ENCODE measurements around the gene DCTD.

The DCTD gene

GRCh38 chr4:182917182-182918043, at the start of gene DCTD:
DCTD (minus strand) TSS chr4:182917386; CDS start chr4:182915568, 1,818 bp downstream.
- peak within 1 kb of the TSS; percentile 73 for H3K4me3 ChIP-seq (ENCODE audit: low read length)
- peak within 1 kb of the TSS; percentile 55 for H3K27ac ChIP-seq (ENCODE audit: low read length)
- peak within 1 kb of the TSS; percentile 78; the same call in 1 of the 2 replicates for H3K9ac ChIP-seq (ENCODE audit: low read depth, low read length)
- H3K27me3 ChIP-seq (ENCODE audit: insufficient read depth, low read length) = peaks cover 14% of the 10 kb centered on the region; the same call in 1 of the 2 replicates
- peaks cover 8% of the 10 kb centered on the region; the same call in 1 of the 2 replicates for H3K4me1 ChIP-seq (ENCODE audit: insufficient read depth, low read length)
- H3K9me3 ChIP-seq (ENCODE audit: insufficient read depth, low read depth, low read length) = no peaks in the 10 kb centered on the region
- peaks cover 30% of the 10 kb centered on the region for H3K36me3 ChIP-seq (ENCODE audit: insufficient read depth, low read depth, low read length)

- H3K4me1 ChIP-seq (ENCODE audit: insufficient read depth, low read length) = no peaks in the 10 kb centered on the region
- peaks cover 6% of the 10 kb centered on the region; the same call in 1 of the 2 replicates for H3K9me3 ChIP-seq (ENCODE audit: insufficient read depth, low read depth, low read length)
- no peaks in the 10 kb centered on the region for H3K27me3 ChIP-seq (ENCODE audit: insufficient read depth, low read length)
- no peak overlapping the region for H3K9ac ChIP-seq (ENCODE audit: low read depth, low read length)
- H3K4me3 ChIP-seq (ENCODE audit: low read length) = no peak overlapping the region
- no peak overlapping the region for H3K27ac ChIP-seq (ENCODE audit: low read length)
- H3K36me3 ChIP-seq (ENCODE audit: insufficient read depth, low read depth, low read length) = no peaks in the 10 kb centered on the region
Measured at GRCh38 chr4:182960746-182961145, 43.6 kb upstream of the DCTD start.

- no peak overlapping the region for H3K4me3 ChIP-seq (ENCODE audit: low read length)
- no peak overlapping the region for H3K27ac ChIP-seq (ENCODE audit: low read length)
- no peaks in the 10 kb centered on the region for H3K27me3 ChIP-seq (ENCODE audit: insufficient read depth, low read length)
Measured at GRCh38 chr4:182960228-182960627, 43.0 kb upstream of the DCTD start.

GRCh38 chr4:182955411-182955810, 38.2 kb upstream of the DCTD start:
- H3K9ac ChIP-seq (ENCODE audit: low read depth, low read length) = no peak overlapping the region
- peaks cover 6% of the 10 kb centered on the region; the same call in 1 of the 2 replicates for H3K9me3 ChIP-seq (ENCODE audit: insufficient read depth, low read depth, low read length)
- H3K4me3 ChIP-seq (ENCODE audit: low read length) = no peak overlapping the region

More at GRCh38 chr4:182960228-182960627, 43.0 kb upstream of the DCTD start:
- Histone ChIP-seq H3K36me3 (ENCODE audit: insufficient read depth, low read depth, low read length) (no peaks in the 10 kb centered on the region), H3K4me1 (ENCODE audit: insufficient read depth, low read length) (no peaks in the 10 kb centered on the region), H3K9ac (ENCODE audit: low read depth, low read length) (no peak overlapping the region), H3K9me3 (ENCODE audit: insufficient read depth, low read depth, low read length) (peaks cover 6% of the 10 kb centered on the region; the same call in 1 of the 2 replicates)

GRCh38 chr4:182944484-182945213, 27.5 kb upstream of the DCTD start:
- Histone ChIP-seq H3K27ac (ENCODE audit: low read length) (no peak overlapping the region), H3K4me1 (ENCODE audit: insufficient read depth, low read length) (peaks cover 8% of the 10 kb centered on the region; the same call in 1 of the 2 replicates), H3K4me3 (ENCODE audit: low read length) (no peak overlapping the region), H3K9me3 (ENCODE audit: insufficient read depth, low read depth, low read length) (no peaks in the 10 kb centered on the region), H3K27me3 (ENCODE audit: insufficient read depth, low read length) (no peaks in the 10 kb centered on the region), H3K36me3 (ENCODE audit: insufficient read depth, low read depth, low read length) (no peaks in the 10 kb centered on the region), H3K9ac (ENCODE audit: low read depth, low read length) (no peak overlapping the region)

More at GRCh38 chr4:182955411-182955810, 38.2 kb upstream of the DCTD start:
- no peak overlapping the region for H3K27ac ChIP-seq (ENCODE audit: low read length)
- no peaks in the 10 kb centered on the region for H3K4me1 ChIP-seq (ENCODE audit: insufficient read depth, low read length)
- no peaks in the 10 kb centered on the region for H3K27me3 ChIP-seq (ENCODE audit: insufficient read depth, low read length)
- no peaks in the 10 kb centered on the region for H3K36me3 ChIP-seq (ENCODE audit: insufficient read depth, low read depth, low read length)

- no peak overlapping the region for H3K27ac ChIP-seq (ENCODE audit: low read length)
- no peaks in the 10 kb centered on the region for H3K27me3 ChIP-seq (ENCODE audit: insufficient read depth, low read length)
- H3K9ac ChIP-seq (ENCODE audit: low read depth, low read length) = no peak overlapping the region
- H3K9me3 ChIP-seq (ENCODE audit: insufficient read depth, low read depth, low read length) = no peaks in the 10 kb centered on the region
- H3K4me3 ChIP-seq (ENCODE audit: low read length) = no peak overlapping the region
- peaks cover 3% of the 10 kb centered on the region; the same call in 1 of the 2 replicates for H3K4me1 ChIP-seq (ENCODE audit: insufficient read depth, low read length)
- H3K36me3 ChIP-seq (ENCODE audit: insufficient read depth, low read depth, low read length) = no peaks in the 10 kb centered on the region
Measured at GRCh38 chr4:182939680-182940079, 22.5 kb upstream of the DCTD start.

- H3K4me3 ChIP-seq (ENCODE audit: low read length) = no peak overlapping the region
- no peaks in the 10 kb centered on the region for H3K27me3 ChIP-seq (ENCODE audit: insufficient read depth, low read length)
- no peak overlapping the region for H3K9ac ChIP-seq (ENCODE audit: low read depth, low read length)
- no peaks in the 10 kb centered on the region for H3K9me3 ChIP-seq (ENCODE audit: insufficient read depth, low read depth, low read length)
- H3K36me3 ChIP-seq (ENCODE audit: insufficient read depth, low read depth, low read length) = no peaks in the 10 kb centered on the region
- H3K27ac ChIP-seq (ENCODE audit: low read length) = no peak overlapping the region
- peaks cover 3% of the 10 kb centered on the region; the same call in 1 of the 2 replicates for H3K4me1 ChIP-seq (ENCODE audit: insufficient read depth, low read length)
Measured at GRCh38 chr4:182938205-182938645, 21.0 kb upstream of the DCTD start.

GRCh38 chr4:182937268-182938204, 20.4 kb upstream of the DCTD start:
- H3K36me3 ChIP-seq (ENCODE audit: insufficient read depth, low read depth, low read length) = no peaks in the 10 kb centered on the region
- H3K4me1 ChIP-seq (ENCODE audit: insufficient read depth, low read length) = peaks cover 3% of the 10 kb centered on the region; the same call in 1 of the 2 replicates
- H3K9ac ChIP-seq (ENCODE audit: low read depth, low read length) = no peak overlapping the region
- no peaks in the 10 kb centered on the region for H3K9me3 ChIP-seq (ENCODE audit: insufficient read depth, low read depth, low read length)
- H3K27ac ChIP-seq (ENCODE audit: low read length) = no peak overlapping the region
- H3K27me3 ChIP-seq (ENCODE audit: insufficient read depth, low read length) = no peaks in the 10 kb centered on the region
- no peak overlapping the region for H3K4me3 ChIP-seq (ENCODE audit: low read length)

- Histone ChIP-seq H3K4me3 (ENCODE audit: low read length) (no peak overlapping the region), H3K27ac (ENCODE audit: low read length) (no peak overlapping the region), H3K9ac (ENCODE audit: low read depth, low read length) (no peak overlapping the region), H3K9me3 (ENCODE audit: insufficient read depth, low read depth, low read length) (no peaks in the 10 kb centered on the region), H3K4me1 (ENCODE audit: insufficient read depth, low read length) (peaks cover 3% of the 10 kb centered on the region; the same call in 1 of the 2 replicates), H3K27me3 (ENCODE audit: insufficient read depth, low read length) (no peaks in the 10 kb centered on the region), H3K36me3 (ENCODE audit: insufficient read depth, low read depth, low read length) (no peaks in the 10 kb centered on the region)
Measured at GRCh38 chr4:182932651-182933050, 15.5 kb upstream of the DCTD start.

GRCh38 chr4:182931691-182932345, 14.6 kb upstream of the DCTD start:
- H3K4me3 ChIP-seq (ENCODE audit: low read length) = no peak overlapping the region

More at GRCh38 chr4:182931691-182932345, 14.6 kb upstream of the DCTD start:
- no peaks in the 10 kb centered on the region for H3K27me3 ChIP-seq (ENCODE audit: insufficient read depth, low read length)
- H3K9ac ChIP-seq (ENCODE audit: low read depth, low read length) = no peak overlapping the region
- no peaks in the 10 kb centered on the region for H3K9me3 ChIP-seq (ENCODE audit: insufficient read depth, low read depth, low read length)
- H3K4me1 ChIP-seq (ENCODE audit: insufficient read depth, low read length) = no peaks in the 10 kb centered on the region
- no peak overlapping the region for H3K27ac ChIP-seq (ENCODE audit: low read length)
- no peaks in the 10 kb centered on the region for H3K36me3 ChIP-seq (ENCODE audit: insufficient read depth, low read depth, low read length)
